ENCODE data around the gene NRDE2. TPM values are rescaled to one million over a fixed set of nuclear protein-coding genes. Genes with fewer than 3 reads are reported as not detected.

NRDE2 gene
- total RNA-seq, 1 experiment from 2014 or later = 12.1 TPM

GRCh38 chr14:90375934-90376333 lies 44.2 kb upstream of the NRDE2 start:
- H3K4me3 Mint-ChIP-seq = no peak overlapping the region
- H3K4me1 Mint-ChIP-seq = no peaks in the 10 kb centered on the region
- H3K27ac Mint-ChIP-seq = no peak overlapping the region
- CTCF ChIA-PET = no interaction called here
- POLR2A ChIA-PET = no interaction called here
- DNase-seq (ENCODE audit: low spot score) = no peak
- H3K9me3 Mint-ChIP-seq = no peaks in the 10 kb centered on the region
- no peak for ATAC-seq
- no peak for TF ChIP-seq SMAD3 (CRISPR knock-in tag; IDR thresholded peaks at IDR 0.05; ENCODE audit: borderline replicate concordance)
- TF ChIP-seq ZNF219 (CRISPR knock-in tag; IDR thresholded peaks at IDR 0.05; ENCODE audit: borderline replicate concordance) = no peak
- TF ChIP-seq ARID4B (CRISPR knock-in tag; IDR thresholded peaks at IDR 0.05; ENCODE audit: borderline replicate concordance) = no peak
- no peak for TF ChIP-seq ZBTB43 (CRISPR knock-in tag; IDR thresholded peaks at IDR 0.05)
- no peak for TF ChIP-seq ATF2 (CRISPR knock-in tag; IDR thresholded peaks at IDR 0.05; ENCODE audit: borderline replicate concordance, low read depth)
- TF ChIP-seq ZNF138 (CRISPR knock-in tag; conservative IDR thresholded peaks at IDR 0.05) = no peak
- TF ChIP-seq ESRRA (CRISPR knock-in tag; IDR thresholded peaks at IDR 0.05; ENCODE audit: borderline replicate concordance) = no peak
- TF ChIP-seq ZNF425 (CRISPR knock-in tag; conservative IDR thresholded peaks at IDR 0.05) = no peak
- TF ChIP-seq FOXJ3 (CRISPR knock-in tag; IDR thresholded peaks at IDR 0.05; ENCODE audit: borderline replicate concordance) = no peak
- TF ChIP-seq PRDM15 (CRISPR knock-in tag; IDR thresholded peaks at IDR 0.05) = no peak
- no peaks in the 10 kb centered on the region for H3K36me3 Mint-ChIP-seq
- no peaks in the 10 kb centered on the region for H3K27me3 Mint-ChIP-seq (ENCODE audit: low read depth)

GRCh38 chr14:90374813-90375212 lies 43.1 kb upstream of the NRDE2 start:
- CTCF ChIA-PET = interaction anchor here (0.7 kb wide), 1 partner anchor 322 kb away, joined by 4 read pairs; no protein-coding TSS in a partner anchor
- Mint-ChIP-seq H3K27ac (no peak overlapping the region), H3K36me3 (no peaks in the 10 kb centered on the region), H3K4me1 (no peaks in the 10 kb centered on the region), H3K4me3 (no peak overlapping the region), H3K27me3 (ENCODE audit: low read depth) (no peaks in the 10 kb centered on the region), H3K9me3 (no peaks in the 10 kb centered on the region)
- POLR2A ChIA-PET = interaction anchor here (1.0 kb wide), 1 partner anchor 10 kb away, joined by 3 read pairs; no protein-coding TSS in a partner anchor
- ATAC-seq = no peak
- no peak for TF ChIP-seq E2F5 (CRISPR knock-in tag; IDR thresholded peaks at IDR 0.05)
- no peak for TF ChIP-seq ATF1 (CRISPR knock-in tag; IDR thresholded peaks at IDR 0.05)
- TF ChIP-seq NFATC4 (CRISPR knock-in tag; IDR thresholded peaks at IDR 0.05) = no peak
- DNase-seq (ENCODE audit: low spot score) = no peak
